Measurements from ENCODE around the gene FRY. TPM values are rescaled to one million over a fixed set of nuclear protein-coding genes. Genes with fewer than 3 reads are reported as not detected.

The FRY gene
- total RNA-seq, 4 donors from 2014 or later: 5.8 to 17.4 (median 12.0) TPM

- Histone ChIP-seq H3K27ac (no peak overlapping the region), H3K4me3 (no peak overlapping the region), H3K36me3 (peaks cover 0 to 6% (median 0%) of the 10 kb centered on the region in 3 donors), H3K9me3 (no peaks in the 10 kb centered on the region), H3K4me1 (no peaks in the 10 kb centered on the region), H3K27me3 (no peaks in the 10 kb centered on the region)
- DNase-seq: no peak
- intact Hi-C loops (cut with DNase I): no loop called here
- 75 to 82% methylated on average over 5 of the region's 5 CpGs for WGBS, 2 donors
- TF ChIP-seq CTCF (IDR thresholded peaks at IDR 0.05) (no peak), POLR2A (IDR thresholded peaks at IDR 0.05) (no peak)
These were observed 22.2 kb upstream of the FRY start for GRCh38 chr13:32009362-32009761.

- Histone ChIP-seq H3K27ac (no peak overlapping the region), H3K4me3 (no peak overlapping the region), H3K9me3 (no peaks in the 10 kb centered on the region), H3K36me3 (peaks cover 0 to 6% (median 0%) of the 10 kb centered on the region in 3 donors), H3K27me3 (no peaks in the 10 kb centered on the region), H3K4me1 (no peaks in the 10 kb centered on the region)
- intact Hi-C loops (cut with DNase I): no loop called here
- TF ChIP-seq POLR2A (IDR thresholded peaks at IDR 0.05) (no peak), CTCF (IDR thresholded peaks at IDR 0.05) (no peak)
- WGBS, 2 donors: 45 to 46% methylated on average over 3 of the region's 3 CpGs
- DNase-seq: no peak
These were observed 21.4 kb upstream of the FRY start for GRCh38 chr13:32010136-32010535.

- Histone ChIP-seq H3K4me1 (no peaks in the 10 kb centered on the region), H3K4me3 (no peak overlapping the region), H3K9me3 (no peaks in the 10 kb centered on the region), H3K27me3 (no peaks in the 10 kb centered on the region), H3K27ac (no peak overlapping the region), H3K36me3 (peaks cover 0 to 6% (median 0%) of the 10 kb centered on the region in 3 donors)
- TF ChIP-seq CTCF (IDR thresholded peaks at IDR 0.05): no peak
- no peak for TF ChIP-seq POLR2A (IDR thresholded peaks at IDR 0.05)
- intact Hi-C loops (cut with DNase I): no loop called here
- no peak for DNase-seq
These were observed 19.6 kb upstream of the FRY start for GRCh38 chr13:32011971-32012370.

GRCh38 chr13:32013181-32013580 is 18.4 kb upstream of the FRY start:
- DNase-seq: no peak
- Histone ChIP-seq H3K27ac (no peak overlapping the region), H3K36me3 (peaks cover 0 to 6% (median 0%) of the 10 kb centered on the region in 3 donors), H3K9me3 (no peaks in the 10 kb centered on the region), H3K4me1 (no peaks in the 10 kb centered on the region), H3K27me3 (no peaks in the 10 kb centered on the region), H3K4me3 (no peak overlapping the region)
- TF ChIP-seq POLR2A (IDR thresholded peaks at IDR 0.05) (no peak), CTCF (IDR thresholded peaks at IDR 0.05) (no peak)
- intact Hi-C loops (cut with DNase I): no loop called here
- WGBS, 2 donors: 88 to 90% methylated on average over 6 of the region's 6 CpGs

- Histone ChIP-seq H3K36me3 (peaks cover 0 to 1% (median 0%) of the 10 kb centered on the region in 3 donors), H3K4me3 (no peak overlapping the region), H3K27ac (no peak overlapping the region), H3K27me3 (no peaks in the 10 kb centered on the region), H3K4me1 (no peaks in the 10 kb centered on the region), H3K9me3 (no peaks in the 10 kb centered on the region)
- no peak for TF ChIP-seq CTCF (IDR thresholded peaks at IDR 0.05)
- TF ChIP-seq POLR2A (IDR thresholded peaks at IDR 0.05): no peak
- DNase-seq: no peak
- 77 to 81% methylated on average over 2 of the region's 2 CpGs for WGBS, 2 donors
- intact Hi-C loops (cut with DNase I): no loop called here
These were observed 15.5 kb upstream of the FRY start for GRCh38 chr13:32016119-32016518.
